ENCODE measurements around the gene CSMD2. TPM values are rescaled to one million over a fixed set of nuclear protein-coding genes. Genes with fewer than 3 reads are reported as not detected.

Gene CSMD2
- total RNA-seq, 3 donors from 2014 or later = 0.12 to 0.41 (median 0.28) TPM

DNA sequence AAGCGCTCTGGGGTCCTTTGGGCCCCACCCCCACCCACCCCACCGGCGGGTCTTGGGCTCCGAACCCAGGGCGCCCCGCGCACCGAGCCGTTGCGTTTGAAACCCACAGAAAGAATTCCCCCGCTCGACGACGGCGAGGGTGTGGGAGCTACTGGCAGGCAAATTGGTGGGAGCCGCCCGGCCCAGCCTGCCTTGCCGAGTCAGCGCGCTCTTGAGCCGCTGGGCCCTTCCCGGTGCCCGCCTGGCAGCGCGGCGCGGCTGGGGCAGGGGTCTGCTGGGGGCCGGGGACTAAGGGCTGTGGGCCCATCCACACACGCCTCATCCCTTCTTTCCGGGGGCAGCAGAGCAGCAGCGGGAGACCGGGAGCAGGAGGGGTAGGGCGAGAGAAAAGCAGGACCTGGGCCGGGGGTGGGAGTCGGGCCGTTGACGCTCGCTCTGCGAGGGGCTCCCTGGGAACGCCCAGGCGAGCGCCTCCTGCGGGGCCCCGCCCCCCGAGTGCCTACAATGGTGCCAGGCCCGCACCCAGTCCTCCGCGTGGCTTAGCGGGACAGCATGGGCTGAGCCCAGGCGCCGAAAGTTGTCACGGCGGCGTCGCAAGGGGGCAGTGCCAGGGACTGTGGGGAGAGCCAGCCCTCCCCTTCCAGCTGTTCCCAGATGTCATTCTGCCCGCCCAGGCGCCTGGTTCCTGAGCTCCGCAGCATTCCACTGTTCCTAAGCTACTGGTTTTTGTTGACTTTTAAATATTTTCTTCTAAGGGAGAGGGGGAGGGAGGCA is 12.0 kb upstream of the CSMD2 start, which contains the start of gene C1orf94:
C1orf94 (plus strand) TSS at position 78 of the 774 bp plus-strand sequence. CDS start 883 bp downstream, outside the sequence.
- Histone ChIP-seq H3K36me3 (ENCODE audit: low read depth) (no peaks in the 10 kb centered on the region), H3K4me1 (ENCODE audit: low read depth) (no peaks in the 10 kb centered on the region), H3K4me3 (no peak within 1 kb of the TSS), H3K9me3 (no peaks in the 10 kb centered on the region)
- TF ChIP-seq, protein P1, sequence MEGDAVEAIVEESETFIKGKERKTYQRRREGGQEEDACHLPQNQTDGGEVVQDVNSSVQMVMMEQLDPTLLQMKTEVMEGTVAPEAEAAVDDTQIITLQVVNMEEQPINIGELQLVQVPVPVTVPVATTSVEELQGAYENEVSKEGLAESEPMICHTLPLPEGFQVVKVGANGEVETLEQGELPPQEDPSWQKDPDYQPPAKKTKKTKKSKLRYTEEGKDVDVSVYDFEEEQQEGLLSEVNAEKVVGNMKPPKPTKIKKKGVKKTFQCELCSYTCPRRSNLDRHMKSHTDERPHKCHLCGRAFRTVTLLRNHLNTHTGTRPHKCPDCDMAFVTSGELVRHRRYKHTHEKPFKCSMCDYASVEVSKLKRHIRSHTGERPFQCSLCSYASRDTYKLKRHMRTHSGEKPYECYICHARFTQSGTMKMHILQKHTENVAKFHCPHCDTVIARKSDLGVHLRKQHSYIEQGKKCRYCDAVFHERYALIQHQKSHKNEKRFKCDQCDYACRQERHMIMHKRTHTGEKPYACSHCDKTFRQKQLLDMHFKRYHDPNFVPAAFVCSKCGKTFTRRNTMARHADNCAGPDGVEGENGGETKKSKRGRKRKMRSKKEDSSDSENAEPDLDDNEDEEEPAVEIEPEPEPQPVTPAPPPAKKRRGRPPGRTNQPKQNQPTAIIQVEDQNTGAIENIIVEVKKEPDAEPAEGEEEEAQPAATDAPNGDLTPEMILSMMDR (IDR thresholded peaks at IDR 0.05) = no peak
- DNase-seq = no peak
- intact Hi-C loops (cut with DNase I, micrococcal nuclease) = no loop called here
- ATAC-seq = no peak

DNA sequence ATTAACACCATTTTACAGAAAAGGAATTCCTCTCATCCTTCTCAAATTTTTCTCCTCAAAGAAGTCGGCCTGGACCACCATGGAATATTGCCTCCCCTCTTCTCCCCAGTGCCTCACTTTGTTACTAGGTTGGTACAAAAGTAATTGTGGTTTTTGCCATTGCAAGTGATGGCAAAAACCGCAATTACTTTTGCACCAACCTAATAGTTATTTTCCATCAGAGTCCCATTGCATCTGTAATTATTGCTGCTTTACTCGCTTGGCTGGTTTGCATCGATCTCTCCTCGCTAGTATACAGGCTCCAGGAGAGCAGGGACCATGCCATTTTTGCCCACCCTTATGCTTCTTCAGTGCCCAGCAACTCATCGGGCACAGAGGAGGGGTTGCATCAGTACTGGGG is 10.7 kb upstream of the CSMD2 start:
- TF ChIP-seq, protein P1 (IDR thresholded peaks at IDR 0.05) = no peak
- Histone ChIP-seq H3K9me3 (no peaks in the 10 kb centered on the region), H3K36me3 (ENCODE audit: low read depth) (no peaks in the 10 kb centered on the region), H3K4me1 (ENCODE audit: low read depth) (no peaks in the 10 kb centered on the region), H3K4me3 (no peak overlapping the region)
- DNase-seq = no peak
- ATAC-seq = no peak
- intact Hi-C loops (cut with DNase I, micrococcal nuclease) = no loop called here

DNA sequence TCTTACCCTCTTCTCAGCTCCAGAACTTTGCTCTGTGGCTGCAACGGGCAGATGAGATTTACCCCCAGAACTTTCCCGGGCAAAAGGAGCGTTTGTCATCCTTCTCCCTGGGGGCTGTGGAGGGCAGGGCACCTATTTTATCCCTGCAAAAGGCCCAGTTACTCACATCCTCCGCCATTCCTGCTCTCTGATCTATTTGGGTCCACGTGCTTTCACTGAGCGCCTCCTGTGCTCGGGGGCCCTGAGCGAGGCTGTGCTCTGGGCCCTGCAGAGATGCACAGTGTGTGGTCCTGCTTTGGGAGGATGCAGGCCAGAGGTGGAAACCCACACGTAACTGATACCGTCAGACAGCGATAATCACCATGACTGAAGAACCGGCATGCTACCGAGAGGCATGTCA is 2.4 kb upstream of the CSMD2 start:
- no peaks in the 10 kb centered on the region for H3K36me3 ChIP-seq (ENCODE audit: low read depth)
- intact Hi-C loops (cut with DNase I, micrococcal nuclease) = no loop called here
- no peaks in the 10 kb centered on the region for H3K9me3 ChIP-seq
- TF ChIP-seq, protein P1 (IDR thresholded peaks at IDR 0.05) = no peak
- DNase-seq = no peak
- ATAC-seq = no peak
- H3K4me1 ChIP-seq (ENCODE audit: low read depth) = peaks cover 8% of the 10 kb centered on the region
- no peak overlapping the region for H3K4me3 ChIP-seq

DNA sequence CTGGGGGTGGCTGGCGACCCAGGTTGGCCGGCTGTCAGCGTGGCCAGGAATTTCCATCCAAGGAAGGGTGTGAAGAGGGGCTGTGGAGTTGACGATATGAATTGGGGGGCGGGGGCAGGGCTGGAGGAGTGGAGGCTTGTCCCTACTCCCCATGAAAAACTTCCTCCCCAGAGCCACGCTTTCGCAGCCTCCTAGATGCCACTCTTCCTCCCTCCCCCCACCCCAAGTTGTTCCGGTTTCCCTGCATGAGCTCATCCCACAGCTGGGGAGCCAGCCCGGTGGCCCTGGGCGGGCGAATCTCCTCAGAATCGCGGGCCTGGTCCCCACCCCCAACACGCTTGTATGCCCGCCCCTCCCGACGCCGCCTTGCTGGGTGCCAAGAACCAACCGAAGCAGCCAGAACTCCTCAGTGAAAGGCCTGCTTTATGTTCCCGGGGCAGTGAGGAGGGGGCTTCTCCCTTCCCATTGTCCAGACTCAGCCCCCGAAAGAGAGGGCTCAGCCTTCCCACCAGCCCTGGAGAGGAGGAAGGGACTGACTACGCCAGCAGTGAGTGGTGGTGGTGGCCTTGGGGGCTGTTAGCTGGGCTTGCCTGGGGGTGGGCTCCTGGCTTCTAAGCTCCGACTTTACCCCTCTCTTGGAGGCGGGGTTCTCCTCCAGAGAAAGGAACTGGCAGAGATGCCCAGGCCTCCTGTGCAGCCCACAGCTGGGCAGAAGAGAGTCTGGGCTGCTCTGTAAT is 1.8 kb upstream of the CSMD2 start:
- intact Hi-C loops (cut with DNase I, micrococcal nuclease) = no loop called here
- Histone ChIP-seq H3K36me3 (ENCODE audit: low read depth) (no peaks in the 10 kb centered on the region), H3K9me3 (no peaks in the 10 kb centered on the region), H3K4me3 (no peak overlapping the region), H3K4me1 (ENCODE audit: low read depth) (peaks cover 8% of the 10 kb centered on the region)
- DNase-seq (no peak), ATAC-seq (no peak)
- TF ChIP-seq, protein P1 (IDR thresholded peaks at IDR 0.05) = no peak

DNA sequence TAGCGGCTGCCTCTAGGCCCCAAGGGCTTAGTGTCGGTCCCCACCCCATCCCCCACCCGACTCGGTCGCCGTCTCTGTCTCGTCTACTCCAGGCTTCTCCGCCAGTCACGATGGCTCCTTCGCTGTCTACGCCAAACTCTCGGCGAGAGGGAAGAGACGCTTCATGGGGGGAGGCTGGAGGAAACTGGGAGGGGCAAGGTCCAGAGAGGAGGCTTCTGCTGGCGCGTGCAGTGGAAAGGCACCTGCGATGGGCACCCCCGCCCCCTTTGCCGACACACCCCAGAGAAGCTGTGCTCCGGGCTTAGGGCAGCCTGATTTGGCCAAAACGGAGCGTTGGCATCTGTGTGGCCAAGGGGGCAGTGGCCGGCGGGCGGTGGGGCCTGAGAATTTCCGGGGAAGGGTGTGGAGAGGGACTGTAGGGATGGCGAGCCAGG is 1.2 kb upstream of the CSMD2 start:
- intact Hi-C loops (cut with DNase I, micrococcal nuclease) = no loop called here
- DNase-seq (no peak), ATAC-seq (no peak)
- Histone ChIP-seq H3K36me3 (ENCODE audit: low read depth) (no peaks in the 10 kb centered on the region), H3K4me1 (ENCODE audit: low read depth) (peaks cover 8% of the 10 kb centered on the region), H3K4me3 (no peak overlapping the region), H3K9me3 (no peaks in the 10 kb centered on the region)
- TF ChIP-seq, protein P1 (IDR thresholded peaks at IDR 0.05) = no peak

Data from mucosa of descending colon (tissue), 3 donors.